Mesothelial cell of epicardium (in vitro differentiated cells): Measurements from ENCODE around the gene MYO1G. TPM values are rescaled to one million over a fixed set of nuclear protein-coding genes. Genes with fewer than 3 reads are reported as not detected.

ENCODE experiments used
- DNase-seq, 2 experiments: peaks; one replicate each; pipeline ENCODE4 v3.0.0; 2021; ENCODE audit warnings: low spot score in 2 of 2; ENCODE audit not compliant: unreplicated experiment in 2 of 2
- H3K27ac Mint-ChIP-seq: 2 replicates; pipeline ENCODE4 v1.8.0; 2021; ENCODE audit warnings: mixed read lengths
- H3K27me3 Mint-ChIP-seq: 2 replicates; pipeline ENCODE4 v1.8.0; 2021; ENCODE audit warnings: low read depth, mixed read lengths
- H3K36me3 Mint-ChIP-seq: 2 replicates; pipeline ENCODE4 v1.8.0; 2021; ENCODE audit warnings: mixed read lengths
- H3K4me1 Mint-ChIP-seq: 2 replicates; pipeline ENCODE4 v1.8.0; 2021; ENCODE audit warnings: mixed read lengths
- H3K4me3 Mint-ChIP-seq: 2 replicates; pipeline ENCODE4 v1.8.0; 2021; ENCODE audit warnings: mild to moderate bottlenecking, moderate library complexity, mixed read lengths
- H3K9me3 Mint-ChIP-seq: 2 replicates; pipeline ENCODE4 v1.8.0; 2021; ENCODE audit warnings: mixed read lengths
- total RNA-seq: library from RNA; stranded (reverse); gene quantifications from 3 replicates; pipeline ENCODE4 v1.2.1, GENCODE V29; 2021
- TF ChIP-seq, protein P1 (sequence below): fragments of 200-600 bp; sonication (generic); IDR thresholded peaks from one replicate; pipeline ENCODE4 v1.5.0; 2021; ENCODE audit warnings: antibody characterized with exemption; ENCODE audit not compliant: unreplicated experiment

The MYO1G gene
- total RNA-seq, 1 donor from 2014 or later = 0.65 TPM

DNA sequence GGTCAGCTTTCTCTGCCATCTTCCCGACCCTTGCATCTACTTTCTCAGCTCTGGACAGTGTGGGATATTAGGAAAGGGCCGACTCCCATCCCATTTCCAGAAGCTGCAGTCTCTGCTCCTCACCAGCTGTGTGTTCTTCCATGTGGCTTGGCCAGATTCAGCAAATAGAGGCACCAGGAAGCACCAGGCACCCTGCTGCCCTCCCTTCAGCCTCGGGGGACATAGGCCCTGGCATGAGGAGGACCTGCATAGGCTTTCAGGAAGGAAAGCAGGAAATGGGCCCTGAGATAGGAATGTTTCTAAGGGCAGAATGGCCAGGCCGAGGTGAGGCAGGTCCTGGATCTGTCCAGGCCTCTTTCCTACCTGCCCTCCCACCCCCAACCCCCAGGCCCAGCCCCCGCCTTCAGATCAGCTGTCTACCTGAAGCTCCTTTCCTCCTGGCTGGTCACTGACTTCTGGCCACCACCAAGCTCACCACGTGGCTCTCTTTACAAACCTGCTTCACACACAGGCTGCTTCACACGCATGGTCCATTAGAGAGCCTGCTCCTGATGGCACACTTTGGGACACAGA is 66.0 kb downstream of the MYO1G start:
- Mint-ChIP-seq H3K27me3 (peaks cover 4% of the 10 kb centered on the region), H3K4me1 (no peaks in the 10 kb centered on the region), H3K9me3 (no peaks in the 10 kb centered on the region), H3K36me3 (no peaks in the 10 kb centered on the region), H3K27ac (no peak overlapping the region), H3K4me3 (no peak overlapping the region)
- TF ChIP-seq, protein P1, sequence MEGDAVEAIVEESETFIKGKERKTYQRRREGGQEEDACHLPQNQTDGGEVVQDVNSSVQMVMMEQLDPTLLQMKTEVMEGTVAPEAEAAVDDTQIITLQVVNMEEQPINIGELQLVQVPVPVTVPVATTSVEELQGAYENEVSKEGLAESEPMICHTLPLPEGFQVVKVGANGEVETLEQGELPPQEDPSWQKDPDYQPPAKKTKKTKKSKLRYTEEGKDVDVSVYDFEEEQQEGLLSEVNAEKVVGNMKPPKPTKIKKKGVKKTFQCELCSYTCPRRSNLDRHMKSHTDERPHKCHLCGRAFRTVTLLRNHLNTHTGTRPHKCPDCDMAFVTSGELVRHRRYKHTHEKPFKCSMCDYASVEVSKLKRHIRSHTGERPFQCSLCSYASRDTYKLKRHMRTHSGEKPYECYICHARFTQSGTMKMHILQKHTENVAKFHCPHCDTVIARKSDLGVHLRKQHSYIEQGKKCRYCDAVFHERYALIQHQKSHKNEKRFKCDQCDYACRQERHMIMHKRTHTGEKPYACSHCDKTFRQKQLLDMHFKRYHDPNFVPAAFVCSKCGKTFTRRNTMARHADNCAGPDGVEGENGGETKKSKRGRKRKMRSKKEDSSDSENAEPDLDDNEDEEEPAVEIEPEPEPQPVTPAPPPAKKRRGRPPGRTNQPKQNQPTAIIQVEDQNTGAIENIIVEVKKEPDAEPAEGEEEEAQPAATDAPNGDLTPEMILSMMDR = no peak
- DNase-seq = no peak

Other genes starting within 250 kb of the MYO1G start
- 164 to 169 TPM (median 164 TPM) in 3 replicates for gene ZMIZ2, start 230.2 kb downstream of the MYO1G start, total RNA-seq
- 935 to 982 TPM (median 943 TPM) in 3 replicates for gene PPIA, start 182.3 kb downstream of the MYO1G start, total RNA-seq
- gene H2AZ2, start 130.9 kb downstream of the MYO1G start, total RNA-seq = 150 to 156 TPM (median 156 TPM) in 3 replicates
- gene PURB, start 93.5 kb downstream of the MYO1G start, total RNA-seq = 33.2 to 33.7 TPM (median 33.5 TPM) in 3 replicates
- 32.3 to 35.1 TPM (median 34.1 TPM) in 3 replicates for gene CCM2, start 21.2 kb upstream of the MYO1G start, total RNA-seq
- gene NACAD, start 110.0 kb upstream of the MYO1G start, total RNA-seq = 9.2 to 11.4 TPM (median 10.3 TPM) in 3 replicates
- 61.6 to 68.1 TPM (median 63.0 TPM) in 3 replicates for gene TBRG4, start 132.7 kb upstream of the MYO1G start, total RNA-seq
- not detected in 3 replicates for gene RAMP3, start 178.8 kb upstream of the MYO1G start, total RNA-seq